PFSK-1 (cell line): ENCODE measurements around the gene GRM4.

ENCODE experiments used
- FOXP2 ChIP-seq: optimal IDR thresholded peaks from 2 replicates; pipeline ENCODE3; 2011; ENCODE audit warnings: borderline replicate concordance, control low read depth, inconsistent platforms; ENCODE audit not compliant: insufficient read depth; ENCODE audit errors: extremely low read length, extremely low read depth
- POLR2AphosphoS5 ChIP-seq: IDR thresholded peaks from 2 replicates; pipeline ENCODE4 v1.6.1; 2012; ENCODE audit warnings: low read depth, mild to moderate bottlenecking, control low read depth, low read length, moderate library complexity
- SIN3A ChIP-seq: IDR thresholded peaks from 2 replicates; pipeline ENCODE4 v1.6.1; 2012; ENCODE audit warnings: mild to moderate bottlenecking, low read length, moderate library complexity, borderline replicate concordance; ENCODE audit not compliant: insufficient read depth
- TAF1 ChIP-seq: IDR thresholded peaks from 2 replicates; pipeline ENCODE4 v1.6.1; 2012; ENCODE audit warnings: low read length, control low read depth, borderline replicate concordance; ENCODE audit not compliant: insufficient read depth
- TF ChIP-seq, protein P1 (sequence below), 2 experiments: IDR thresholded peaks; 2 replicates each; pipeline versions ENCODE4 v1.6.1 to v1.8.0; 2011 to 2012; ENCODE audit warnings: low read depth in 2 of 2, low read length in 2 of 2, control low read depth in 1 of 2, inconsistent platforms in 1 of 2, mild to moderate bottlenecking in 1 of 2, moderate library complexity in 1 of 2; ENCODE audit not compliant: insufficient read depth in 1 of 2

DNA sequence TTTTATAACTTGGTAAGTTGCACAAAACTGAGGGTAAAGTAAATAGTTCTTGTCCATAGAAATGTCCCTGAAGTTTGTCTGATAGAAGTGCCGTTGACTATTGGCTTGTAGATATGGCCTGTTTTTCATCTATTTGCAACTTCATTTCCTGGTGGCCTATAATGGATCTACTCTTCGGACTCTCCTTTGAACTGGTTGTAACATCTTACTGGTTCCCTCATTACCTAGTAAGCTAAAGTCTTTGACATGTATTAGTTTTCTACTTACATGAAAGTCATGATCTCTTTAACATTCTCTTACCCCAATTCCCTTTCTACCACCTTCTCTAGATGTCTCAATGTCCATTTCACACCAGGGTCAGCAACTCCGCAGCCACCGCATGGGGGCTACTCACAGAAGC, 146.3 kb downstream of the GRM4 start:
- TF ChIP-seq POLR2AphosphoS5: no peak
- TF ChIP-seq TAF1: no peak
- TF ChIP-seq, protein P1, sequence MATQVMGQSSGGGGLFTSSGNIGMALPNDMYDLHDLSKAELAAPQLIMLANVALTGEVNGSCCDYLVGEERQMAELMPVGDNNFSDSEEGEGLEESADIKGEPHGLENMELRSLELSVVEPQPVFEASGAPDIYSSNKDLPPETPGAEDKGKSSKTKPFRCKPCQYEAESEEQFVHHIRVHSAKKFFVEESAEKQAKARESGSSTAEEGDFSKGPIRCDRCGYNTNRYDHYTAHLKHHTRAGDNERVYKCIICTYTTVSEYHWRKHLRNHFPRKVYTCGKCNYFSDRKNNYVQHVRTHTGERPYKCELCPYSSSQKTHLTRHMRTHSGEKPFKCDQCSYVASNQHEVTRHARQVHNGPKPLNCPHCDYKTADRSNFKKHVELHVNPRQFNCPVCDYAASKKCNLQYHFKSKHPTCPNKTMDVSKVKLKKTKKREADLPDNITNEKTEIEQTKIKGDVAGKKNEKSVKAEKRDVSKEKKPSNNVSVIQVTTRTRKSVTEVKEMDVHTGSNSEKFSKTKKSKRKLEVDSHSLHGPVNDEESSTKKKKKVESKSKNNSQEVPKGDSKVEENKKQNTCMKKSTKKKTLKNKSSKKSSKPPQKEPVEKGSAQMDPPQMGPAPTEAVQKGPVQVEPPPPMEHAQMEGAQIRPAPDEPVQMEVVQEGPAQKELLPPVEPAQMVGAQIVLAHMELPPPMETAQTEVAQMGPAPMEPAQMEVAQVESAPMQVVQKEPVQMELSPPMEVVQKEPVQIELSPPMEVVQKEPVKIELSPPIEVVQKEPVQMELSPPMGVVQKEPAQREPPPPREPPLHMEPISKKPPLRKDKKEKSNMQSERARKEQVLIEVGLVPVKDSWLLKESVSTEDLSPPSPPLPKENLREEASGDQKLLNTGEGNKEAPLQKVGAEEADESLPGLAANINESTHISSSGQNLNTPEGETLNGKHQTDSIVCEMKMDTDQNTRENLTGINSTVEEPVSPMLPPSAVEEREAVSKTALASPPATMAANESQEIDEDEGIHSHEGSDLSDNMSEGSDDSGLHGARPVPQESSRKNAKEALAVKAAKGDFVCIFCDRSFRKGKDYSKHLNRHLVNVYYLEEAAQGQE (IDR thresholded peaks at IDR 0.05; ENCODE audit: insufficient read depth in 1 of 2, low read depth in 2 of 2, low read length in 2 of 2): no peak
- TF ChIP-seq SIN3A: no peak
- no peak for TF ChIP-seq FOXP2
